KBM-7 (cell line): Measurements from ENCODE around the gene BRD1.
A peak's percentile ranks its signal among the peaks of the same experiment; 100 is the strongest.
"Not testable (repeated sequence)": the region's sequence is repeated elsewhere in the genome, so short reads cannot be mapped to it uniquely, and the experiment has no call there.

Source experiments
- DNase-seq: peaks from one replicate; pipeline ENCODE4 v3.0.0-alpha.2; 2015
- in situ Hi-C: fragments of 300-500 bp; cut with MboI; formaldehyde crosslinking; loops from 2 replicates; pipeline ENCODE4 v1.14.3; 2020; ENCODE audit warnings: low sequenced_read_pairs, low pct_unique_long_range_greater_than_20kb, mixed read lengths

The BRD1 gene

GRCh38 chr22:49855251-49855911, 27.7 kb upstream of the BRD1 start:
- DNase-seq: peak; percentile 23
- in situ Hi-C loops: no loop called here

- in situ Hi-C loops: no loop called here
- peak; percentile 51 for DNase-seq
These were observed 26.5 kb upstream of the BRD1 start for GRCh38 chr22:49853981-49854831.

GRCh38 chr22:49852898-49853894, 25.5 kb upstream of the BRD1 start, which contains the start of gene ZBED4:
ZBED4 (plus strand) TSS chr22:49853844; CDS start chr22:49883663, 29,819 bp downstream.
- peak; percentile 98 for DNase-seq
- in situ Hi-C loops: no loop called here

GRCh38 chr22:49852568-49852897, 24.9 kb upstream of the BRD1 start:
- DNase-seq, in situ Hi-C loops: not testable (repeated sequence)

GRCh38 chr22:49850959-49851802, 23.5 kb upstream of the BRD1 start:
- DNase-seq: no peak
- in situ Hi-C loops: no loop called here

- in situ Hi-C loops: no loop called here
- DNase-seq: no peak
These were observed 22.6 kb upstream of the BRD1 start for GRCh38 chr22:49850021-49850911.

- no peak for DNase-seq
- in situ Hi-C loops: no loop called here
These were observed 21.7 kb upstream of the BRD1 start for GRCh38 chr22:49849161-49850020.

GRCh38 chr22:49848690-49849160, 21.1 kb upstream of the BRD1 start:
- no peak for DNase-seq
- in situ Hi-C loops: no loop called here

- DNase-seq: peak; percentile 58
- in situ Hi-C loops: no loop called here
These were observed 20.3 kb upstream of the BRD1 start for GRCh38 chr22:49847751-49848689.

- DNase-seq: no peak
- in situ Hi-C loops: no loop called here
These were observed 18.2 kb upstream of the BRD1 start for GRCh38 chr22:49845666-49846459.

- in situ Hi-C loops: no loop called here
- DNase-seq: no peak
These were observed 17.6 kb upstream of the BRD1 start for GRCh38 chr22:49845241-49845640.

GRCh38 chr22:49838771-49839717, 11.4 kb upstream of the BRD1 start:
- in situ Hi-C loops: no loop called here
- peak; percentile 72 for DNase-seq

GRCh38 chr22:49833340-49834007, 5.8 kb upstream of the BRD1 start:
- DNase-seq: no peak
- in situ Hi-C loops: no loop called here
